HG03045 (cell line): Measurements from ENCODE around the gene PLA2G4C.

Experiments
- ATAC-seq: cut with Tn5 transposase; IDR thresholded peaks from one replicate; pipeline ENCODE4 v1.9.1; 2021; ENCODE audit warnings: mild to moderate bottlenecking, moderate library complexity; ENCODE audit not compliant: unreplicated experiment

PLA2G4C gene

DNA sequence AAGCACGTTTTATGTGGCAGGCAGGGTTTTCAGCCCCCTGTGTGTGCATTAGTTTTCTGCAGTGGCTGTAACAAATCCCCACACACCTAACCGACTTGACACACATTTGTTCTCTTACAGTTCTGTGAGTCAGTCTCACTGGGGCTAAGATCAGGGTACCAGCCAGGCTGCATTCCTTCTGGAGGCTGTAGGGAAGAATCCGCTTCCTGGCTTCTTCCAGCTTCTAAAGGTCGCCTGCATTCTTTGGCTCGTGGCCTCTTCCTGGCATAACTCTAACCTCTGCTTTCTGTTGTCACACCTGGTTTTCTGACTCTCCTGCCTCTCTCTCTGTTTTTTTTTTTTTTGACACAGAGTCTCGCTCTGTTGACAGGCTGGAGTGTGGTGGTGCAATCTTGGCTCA, 109.8 kb downstream of the PLA2G4C start:
- no peak for ATAC-seq

DNA sequence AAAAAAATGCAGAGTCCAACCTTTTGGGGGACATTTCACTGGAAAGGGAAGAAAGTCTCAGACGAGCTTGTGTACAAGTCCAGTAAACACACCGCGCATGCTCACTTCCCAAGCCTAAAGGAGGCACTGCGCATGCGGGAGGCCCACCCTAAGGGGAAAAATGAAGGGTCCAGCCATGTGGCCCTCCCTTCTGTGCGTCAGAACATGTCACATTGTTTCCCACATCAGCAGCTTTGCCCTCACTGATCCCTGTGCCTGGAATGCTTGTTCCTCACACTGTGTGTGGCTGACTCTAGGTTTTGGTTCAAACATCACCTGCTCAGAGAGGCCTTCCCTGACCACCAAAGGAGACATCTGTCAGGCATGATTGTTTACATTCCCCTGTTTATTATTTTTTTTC, 111.8 kb downstream of the PLA2G4C start:
- ATAC-seq = no peak
